GM12891 (cell line): Measurements from ENCODE around the gene ACSM4.

Source experiments
- DNase-seq: peaks from one replicate; pipeline ENCODE4 v3.0.0; 2011; ENCODE audit warnings: low spot score; ENCODE audit not compliant: insufficient read length
- FAIRE-seq: peaks from 2 replicates; lab custom pipeline; 2011; peaks lifted over from hg19 to GRCh38; lab: Jason Lieb, UNC
- PAX5 ChIP-seq: IDR thresholded peaks from 2 replicates; pipeline ENCODE4 v1.6.1; 2011; ENCODE audit warnings: low read length, moderate library complexity, mild to moderate bottlenecking; ENCODE audit not compliant: insufficient read depth, severe bottlenecking
- POLR2A ChIP-seq: IDR thresholded peaks from 2 replicates; pipeline ENCODE4 v1.6.1; 2011; ENCODE audit warnings: low read depth, low read length, control low read depth
- POLR2AphosphoS5 ChIP-seq: IDR thresholded peaks from 2 replicates; pipeline ENCODE4 v1.6.1; 2011; ENCODE audit warnings: low read depth, low read length, control low read depth
- POU2F2 ChIP-seq: IDR thresholded peaks from 2 replicates; pipeline ENCODE4 v1.6.1; 2011; ENCODE audit warnings: low read depth, mild to moderate bottlenecking, control low read depth, low read length, moderate library complexity
- SPI1 ChIP-seq: IDR thresholded peaks from 2 replicates; pipeline ENCODE4 v1.6.1; 2011; ENCODE audit warnings: low read depth, low read length, control low read depth
- TAF1 ChIP-seq: IDR thresholded peaks from 2 replicates; pipeline ENCODE4 v1.6.1; 2011; ENCODE audit warnings: low read depth, low read length, control low read depth

ACSM4 gene

GRCh38 chr12:7293670-7294069 is 10.2 kb upstream of the ACSM4 start:
- no peak for DNase-seq
- no peak for FAIRE-seq

GRCh38 chr12:7295529-7295928 is 8.3 kb upstream of the ACSM4 start:
- DNase-seq (no peak), FAIRE-seq (no peak)
- TF ChIP-seq POLR2A, result no peak
- TF ChIP-seq POU2F2, result no peak
- no peak for TF ChIP-seq TAF1

More at GRCh38 chr12:7293670-7294069, 10.2 kb upstream of the ACSM4 start:
- no peak for TF ChIP-seq TAF1
- TF ChIP-seq SPI1, result no peak
- no peak for TF ChIP-seq POU2F2
- TF ChIP-seq POLR2A, result no peak
- TF ChIP-seq POLR2AphosphoS5, result no peak
- no peak for TF ChIP-seq PAX5

- no peak for FAIRE-seq
- TF ChIP-seq TAF1, result no peak
- TF ChIP-seq PAX5, result no peak
- TF ChIP-seq POLR2AphosphoS5, result no peak
- TF ChIP-seq POU2F2, result no peak
- no peak for TF ChIP-seq SPI1
- TF ChIP-seq POLR2A, result no peak
- no peak for DNase-seq
Measured at GRCh38 chr12:7297865-7298264, 6.0 kb upstream of the ACSM4 start.

- DNase-seq, result no peak
- no peak for FAIRE-seq
- TF ChIP-seq TAF1 (no peak), SPI1 (no peak), POLR2AphosphoS5 (no peak), POU2F2 (no peak), PAX5 (no peak), POLR2A (no peak)
Measured at GRCh38 chr12:7302266-7302986, 1.4 kb upstream of the ACSM4 start.

GRCh38 chr12:7303230-7303629 is 642 bp upstream of the ACSM4 start:
- FAIRE-seq (no peak), DNase-seq (no peak)
- TF ChIP-seq TAF1 (no peak), SPI1 (no peak), PAX5 (no peak), POU2F2 (no peak), POLR2AphosphoS5 (no peak), POLR2A (no peak)

- DNase-seq, result no peak
- TF ChIP-seq POU2F2 (no peak), POLR2AphosphoS5 (no peak), POLR2A (no peak), SPI1 (no peak), PAX5 (no peak), TAF1 (no peak)
- FAIRE-seq, result no peak
Measured at GRCh38 chr12:7304456-7304855, 584 bp downstream of the ACSM4 start.

- TF ChIP-seq PAX5, result no peak
- TF ChIP-seq SPI1, result no peak
- TF ChIP-seq TAF1, result no peak
- no peak for TF ChIP-seq POLR2AphosphoS5
- no peak for TF ChIP-seq POLR2A
- TF ChIP-seq POU2F2, result no peak
- FAIRE-seq, result no peak
- DNase-seq, result no peak
Measured at GRCh38 chr12:7310070-7310469, 6.2 kb downstream of the ACSM4 start.

- no peak for TF ChIP-seq POLR2AphosphoS5
- no peak for TF ChIP-seq TAF1
- no peak for TF ChIP-seq SPI1
- no peak for TF ChIP-seq POLR2A
- no peak for TF ChIP-seq POU2F2
- no peak for TF ChIP-seq PAX5
- DNase-seq (no peak), FAIRE-seq (no peak)
Measured at GRCh38 chr12:7319930-7320329, 16.1 kb downstream of the ACSM4 start.

GRCh38 chr12:7321624-7322023 is 17.8 kb downstream of the ACSM4 start:
- FAIRE-seq (no peak), DNase-seq (no peak)
- TF ChIP-seq POLR2A, result no peak
- no peak for TF ChIP-seq POU2F2
- TF ChIP-seq POLR2AphosphoS5, result no peak
- no peak for TF ChIP-seq PAX5
- TF ChIP-seq SPI1, result no peak
- TF ChIP-seq TAF1, result no peak
